Lower lobe of right lung (tissue), 2 donors: ENCODE results near the gene UBR3. TPM values are rescaled to one million over a fixed set of nuclear protein-coding genes. Genes with fewer than 3 reads are reported as not detected.

Experiments
- ATAC-seq, 2 donors: fragments of 200-7000 bp; cut with Tn5 transposase; one replicate each; pipeline ENCODE4 v1.9.1; 2020 to 2022; ENCODE audit warnings: mild to moderate bottlenecking in 2 of 2, moderate library complexity in 2 of 2
- DNase-seq: peaks from one replicate; pipeline ENCODE4 v3.0.0-alpha.2; 2020
- H3K27ac ChIP-seq: fragments of 200-600 bp; one replicate; pipeline ENCODE4 v1.8.0; 2022
- H3K27me3 ChIP-seq: fragments of 200-600 bp; one replicate; pipeline ENCODE4 v1.8.0; 2022; ENCODE audit warnings: low read depth
- H3K36me3 ChIP-seq: fragments of 200-600 bp; one replicate; pipeline ENCODE4 v1.8.0; 2022; ENCODE audit warnings: mild to moderate bottlenecking
- H3K4me1 ChIP-seq: fragments of 200-600 bp; one replicate; pipeline ENCODE4 v1.8.0; 2022
- H3K4me3 ChIP-seq: fragments of 200-600 bp; one replicate; pipeline ENCODE4 v1.8.0; 2022; ENCODE audit warnings: mild to moderate bottlenecking
- H3K9me3 ChIP-seq: fragments of 200-600 bp; one replicate; pipeline ENCODE4 v1.8.0; 2022
- CTCF ChIP-seq: fragments of 200-600 bp; IDR thresholded peaks from one replicate; pipeline ENCODE4 v1.8.0; 2022; ENCODE audit warnings: antibody characterized with exemption, mild to moderate bottlenecking
- intact Hi-C: fragments of 100-400 bp; cut with DNase I; formaldehyde crosslinking; loops from one replicate; pipeline ENCODE4 v1.11.0; 2022
- total RNA-seq: library from RNA; stranded (reverse); fragmentation: NEBNext Ultra II Directional; extraction: Animal tissue kit (Norgen Biotek cat#: 25700); gene quantifications from one replicate; pipeline ENCODE4 v1.2.1, GENCODE V29; 2021
- donor health status: DM: no; HTN: yes; CAD: no; lungs with severe emphysema.

Gene UBR3
- total RNA-seq, 1 donor from 2014 or later = 46.7 TPM

- H3K9me3 ChIP-seq = no peaks in the 10 kb centered on the region
- no peak overlapping the region for H3K4me3 ChIP-seq
- no peaks in the 10 kb centered on the region for H3K27me3 ChIP-seq
- DNase-seq = no peak
- intact Hi-C loops = no loop called here
- TF ChIP-seq CTCF = no peak
- ATAC-seq = no peak
- H3K4me1 ChIP-seq = no peaks in the 10 kb centered on the region
- H3K36me3 ChIP-seq = peaks cover 7% of the 10 kb centered on the region
- H3K27ac ChIP-seq = no peak overlapping the region
These were observed 192.0 kb downstream of the UBR3 start for GRCh38 chr2:170019060-170019805.

GRCh38 chr2:170020777-170021176 is 193.5 kb downstream of the UBR3 start:
- H3K27me3 ChIP-seq = no peaks in the 10 kb centered on the region
- H3K9me3 ChIP-seq = no peaks in the 10 kb centered on the region
- TF ChIP-seq CTCF = no peak
- intact Hi-C loops = no loop called here
- peaks cover 7% of the 10 kb centered on the region for H3K36me3 ChIP-seq
- no peaks in the 10 kb centered on the region for H3K4me1 ChIP-seq
- H3K4me3 ChIP-seq = no peak overlapping the region
- no peak overlapping the region for H3K27ac ChIP-seq
- ATAC-seq = no peak
- no peak for DNase-seq

- no peak for ATAC-seq
- intact Hi-C loops = no loop called here
- DNase-seq = no peak
- Histone ChIP-seq H3K27me3 (no peaks in the 10 kb centered on the region), H3K4me1 (no peaks in the 10 kb centered on the region), H3K9me3 (no peaks in the 10 kb centered on the region), H3K4me3 (no peak overlapping the region), H3K36me3 (peaks cover 7% of the 10 kb centered on the region), H3K27ac (no peak overlapping the region)
- TF ChIP-seq CTCF = no peak
These were observed 195.4 kb downstream of the UBR3 start for GRCh38 chr2:170022692-170023091.

GRCh38 chr2:170024721-170025120 is 197.5 kb downstream of the UBR3 start:
- DNase-seq (no peak), ATAC-seq (no peak)
- Histone ChIP-seq H3K27me3 (no peaks in the 10 kb centered on the region), H3K36me3 (peaks cover 3% of the 10 kb centered on the region), H3K27ac (no peak overlapping the region), H3K9me3 (no peaks in the 10 kb centered on the region), H3K4me1 (no peaks in the 10 kb centered on the region), H3K4me3 (no peak overlapping the region)
- no peak for TF ChIP-seq CTCF
- intact Hi-C loops = no loop called here

- Histone ChIP-seq H3K4me1 (no peaks in the 10 kb centered on the region), H3K27ac (no peak overlapping the region), H3K27me3 (no peaks in the 10 kb centered on the region), H3K4me3 (no peak overlapping the region), H3K36me3 (peaks cover 8% of the 10 kb centered on the region), H3K9me3 (no peaks in the 10 kb centered on the region)
- ATAC-seq (no peak), DNase-seq (no peak)
- no peak for TF ChIP-seq CTCF
- intact Hi-C loops = no loop called here
These were observed 198.0 kb downstream of the UBR3 start for GRCh38 chr2:170025223-170025622.
